NCI-H1105 treated with DMSO at 0.1 percent for 48 hours (cell line): ENCODE data around the gene HSPBP1.
"Not testable (repeated sequence)": the region's sequence is repeated elsewhere in the genome, so short reads cannot be mapped to it uniquely, and the experiment has no call there.

Experiments
- DNase-seq: peaks from one replicate; lab custom pipeline; 2025; lab: John Stamatoyannopoulos, UW

HSPBP1 gene

DNA sequence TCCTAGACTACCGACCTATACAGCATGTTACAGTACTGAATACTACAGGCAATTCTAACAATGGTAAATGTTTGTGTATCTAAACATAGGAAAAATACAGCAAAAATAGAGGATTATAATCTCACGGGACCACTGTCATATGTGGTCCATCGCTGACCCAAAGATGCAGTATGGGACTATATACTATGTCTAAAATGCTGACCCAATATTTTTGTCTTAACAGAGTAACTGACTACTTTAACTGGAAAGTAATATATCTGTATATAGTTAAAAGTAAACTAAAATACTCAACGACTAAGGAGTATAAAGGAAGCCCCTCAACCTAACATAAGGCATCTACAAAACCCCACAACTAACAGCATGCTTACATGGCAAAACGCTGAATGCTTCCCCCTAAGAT lies 46.9 kb downstream of the HSPBP1 start:
- DNase-seq, result no peak

DNA sequence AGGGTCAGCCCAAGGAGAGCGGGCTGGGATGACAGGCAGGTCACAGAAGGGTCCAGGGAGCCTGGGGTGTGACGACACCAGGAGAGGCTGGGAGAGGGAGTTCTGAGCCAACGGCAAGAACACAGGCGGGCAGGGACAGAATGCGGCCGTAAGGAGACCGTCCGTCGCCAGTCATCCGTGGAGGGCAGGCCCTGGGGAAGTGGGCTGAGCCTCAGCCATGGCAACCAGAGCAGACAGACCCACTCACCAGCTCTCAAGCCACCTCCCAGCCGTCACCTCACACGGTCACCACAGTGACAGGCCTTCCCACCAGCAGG lies 47.7 kb downstream of the HSPBP1 start:
- no peak for DNase-seq

DNA sequence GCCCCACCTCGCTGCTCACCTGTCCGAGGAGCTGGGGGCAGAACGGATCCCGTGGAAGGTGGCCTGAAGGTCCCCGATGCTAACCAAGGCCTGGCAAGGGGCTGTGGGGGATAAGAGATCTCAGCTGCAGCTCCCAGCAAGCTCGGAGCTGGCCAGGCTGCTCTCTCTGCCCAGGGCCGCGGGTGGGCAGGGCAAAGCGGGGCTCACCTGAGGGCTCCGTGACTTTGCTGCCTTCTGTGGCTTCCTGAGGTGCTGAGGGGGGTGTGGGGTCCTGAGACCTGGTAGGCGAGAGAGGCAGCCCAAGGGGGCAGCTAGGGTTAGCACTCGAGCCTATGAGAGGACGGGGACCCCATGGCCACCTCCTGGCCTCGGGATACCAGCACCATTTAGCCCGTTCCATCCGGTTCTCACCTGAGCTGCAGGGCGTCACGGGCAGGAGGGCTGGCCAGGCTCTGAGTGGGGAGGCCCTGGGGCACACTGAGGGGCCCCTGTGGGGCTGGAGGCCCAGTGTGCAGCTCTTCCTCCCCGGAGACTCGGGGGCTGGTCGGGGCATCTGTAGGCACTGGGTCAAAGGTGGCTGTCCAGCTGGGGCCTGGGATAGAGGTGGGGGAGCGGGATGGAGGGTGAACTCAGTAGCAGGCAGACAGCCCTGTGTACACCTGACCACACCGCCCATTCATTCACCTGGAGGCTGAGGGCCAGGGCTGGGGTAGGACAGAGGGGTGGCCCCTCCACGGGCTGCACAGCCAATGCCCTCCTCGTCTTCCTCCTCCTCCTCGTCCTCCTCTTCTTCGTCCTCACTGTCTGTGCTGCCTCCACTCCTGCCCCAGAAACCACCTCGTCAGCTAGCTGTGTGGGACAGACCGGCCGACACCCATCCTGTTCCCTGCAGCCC lies 48.3 kb downstream of the HSPBP1 start:
- DNase-seq, result no peak

DNA sequence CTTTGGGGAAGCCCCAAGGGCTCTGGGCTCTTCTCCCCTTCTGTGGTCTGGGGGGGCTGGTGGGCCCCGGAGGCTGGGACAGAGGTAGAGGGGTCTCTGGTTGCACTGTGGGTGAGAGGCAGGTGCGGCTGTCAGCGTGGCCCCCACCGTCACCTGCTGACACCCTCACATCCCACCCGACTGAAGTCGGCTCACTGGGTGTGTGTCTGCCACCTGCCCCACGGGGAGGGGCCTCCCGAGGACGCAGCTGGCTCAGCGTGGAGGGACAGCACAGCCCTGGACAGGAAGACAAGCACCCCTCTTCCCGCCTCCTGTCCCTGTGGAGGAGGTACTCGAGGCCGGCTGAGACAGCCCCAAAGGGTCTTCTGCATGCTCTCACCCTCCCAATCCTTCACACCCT lies 49.1 kb downstream of the HSPBP1 start:
- DNase-seq, result no peak

DNA sequence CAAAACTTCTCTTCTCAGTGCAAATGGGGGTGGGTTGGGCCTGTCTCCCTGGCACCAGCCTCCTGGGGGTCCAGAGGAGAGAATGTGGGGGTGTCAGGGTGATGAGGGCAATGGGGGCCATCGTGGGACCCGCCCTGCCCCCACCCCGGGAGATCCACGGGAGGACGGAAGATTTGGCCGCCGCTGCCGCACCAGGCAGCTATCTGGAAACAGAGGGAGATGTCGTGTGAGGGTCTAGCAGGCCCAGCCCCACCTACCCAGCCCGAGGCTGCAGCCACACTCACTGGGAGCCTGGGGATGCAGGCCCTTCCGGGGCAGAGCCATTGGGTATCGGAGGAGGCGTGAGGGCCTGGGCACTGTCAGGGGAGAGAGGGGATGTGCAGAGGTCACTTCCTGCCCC lies 49.6 kb downstream of the HSPBP1 start:
- DNase-seq, result no peak

DNA sequence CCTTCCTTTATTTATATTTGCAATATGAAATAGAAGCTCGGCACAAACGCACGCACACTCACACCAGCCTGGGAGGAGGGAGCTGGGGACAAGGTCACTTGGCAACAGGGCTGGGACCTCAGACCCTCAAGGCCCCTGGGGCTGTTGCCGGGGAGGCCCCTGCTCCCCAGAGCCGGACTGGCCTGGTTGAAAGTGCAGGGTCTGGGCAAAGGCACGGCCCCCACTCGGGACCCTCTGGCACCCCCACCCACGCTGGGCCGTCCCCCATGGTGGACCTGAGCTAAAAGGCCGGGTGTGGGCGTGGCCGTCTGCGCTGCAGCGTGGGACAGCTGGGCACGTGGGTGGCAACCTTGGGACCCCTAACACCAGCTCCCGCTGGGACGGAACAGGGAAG lies 50.1 kb downstream of the HSPBP1 start:
- DNase-seq, result no peak

DNA sequence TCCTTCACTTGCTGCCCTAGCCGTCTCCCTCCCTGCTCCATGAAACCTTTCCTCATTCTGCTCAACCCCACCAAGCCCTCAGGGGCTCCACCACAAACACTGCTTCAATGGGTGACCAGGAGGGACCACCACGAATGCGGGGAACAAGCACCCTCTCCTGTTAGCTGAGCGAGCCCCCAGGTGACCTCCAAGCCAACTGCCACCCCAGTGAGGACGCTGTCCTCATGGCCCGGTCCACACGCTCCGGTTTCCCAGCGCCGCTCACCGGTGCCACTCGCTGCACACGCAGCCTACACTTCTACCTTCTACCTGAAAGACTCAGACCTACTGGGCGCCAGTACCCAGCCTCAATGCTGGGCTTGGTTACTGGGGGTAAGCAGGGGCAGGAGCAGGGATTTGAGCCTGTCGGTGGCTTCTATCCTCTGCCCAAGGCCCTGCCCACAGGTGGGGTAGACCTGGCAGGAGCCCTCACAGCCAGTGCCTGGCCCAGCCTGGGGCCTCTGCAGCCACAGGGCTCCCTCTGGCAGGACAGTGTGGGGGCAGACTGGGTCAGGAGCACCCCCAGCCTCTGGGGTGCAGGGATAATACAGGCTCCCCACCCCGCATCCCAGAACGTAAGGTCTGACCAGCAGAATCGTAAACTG lies 50.6 kb downstream of the HSPBP1 start:
- no peak for DNase-seq

DNA sequence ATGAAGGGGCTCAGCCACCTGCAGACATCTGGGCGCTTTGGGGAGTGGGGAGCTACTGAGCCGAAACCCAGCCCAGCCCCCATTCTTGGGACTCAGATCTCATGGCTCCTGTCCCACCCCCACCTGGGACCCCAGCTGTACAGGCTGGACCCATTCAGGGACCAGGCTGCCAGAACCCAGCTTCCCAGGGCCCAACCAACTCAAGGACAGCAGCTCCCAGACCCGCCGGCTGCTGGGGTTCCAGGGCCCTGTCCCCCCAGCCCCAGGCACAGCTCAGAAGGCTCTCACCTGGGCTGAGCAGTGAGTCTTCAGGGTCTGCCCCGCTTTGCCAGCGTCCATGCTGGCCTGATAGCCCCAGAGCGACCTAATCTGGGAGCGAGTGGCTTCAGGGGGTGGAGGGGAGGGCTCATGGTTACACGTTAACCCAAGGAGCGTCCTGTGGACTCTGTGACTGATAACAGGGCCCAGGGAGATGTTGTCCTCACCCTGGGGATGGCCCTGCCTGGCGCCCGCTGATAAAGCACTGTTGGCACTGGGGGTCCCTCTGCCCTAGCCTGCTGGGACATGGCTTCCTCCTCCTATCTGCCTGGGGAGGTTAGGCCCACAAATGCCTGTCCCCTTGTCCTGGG lies 51.4 kb downstream of the HSPBP1 start, which contains the start of gene TMEM86B:
Gene TMEM86B, minus strand, starts transcription at position 361 of the 629 bp plus-strand sequence. Its CDS starts 22 bp downstream, at position 339.
- no peak for DNase-seq

DNA sequence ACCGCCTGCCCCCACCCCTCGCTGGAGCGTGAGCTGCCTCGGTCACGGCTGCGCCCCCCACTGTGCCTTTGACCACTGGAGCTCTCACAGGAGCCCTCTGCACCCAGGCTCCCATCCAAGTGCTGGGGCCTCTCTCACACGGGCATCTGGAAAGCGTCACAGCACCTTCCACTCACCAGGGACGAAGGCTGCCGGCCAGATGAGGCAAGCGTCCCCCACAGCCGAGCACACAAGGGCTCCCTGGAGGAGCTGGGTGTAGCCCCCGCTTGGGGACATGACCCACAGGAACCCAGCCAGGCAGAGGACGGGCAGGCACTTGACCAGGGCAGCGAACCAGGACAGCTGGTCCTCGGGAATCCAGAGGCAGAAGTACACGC lies 51.9 kb downstream of the HSPBP1 start:
- DNase-seq, result no peak

DNA sequence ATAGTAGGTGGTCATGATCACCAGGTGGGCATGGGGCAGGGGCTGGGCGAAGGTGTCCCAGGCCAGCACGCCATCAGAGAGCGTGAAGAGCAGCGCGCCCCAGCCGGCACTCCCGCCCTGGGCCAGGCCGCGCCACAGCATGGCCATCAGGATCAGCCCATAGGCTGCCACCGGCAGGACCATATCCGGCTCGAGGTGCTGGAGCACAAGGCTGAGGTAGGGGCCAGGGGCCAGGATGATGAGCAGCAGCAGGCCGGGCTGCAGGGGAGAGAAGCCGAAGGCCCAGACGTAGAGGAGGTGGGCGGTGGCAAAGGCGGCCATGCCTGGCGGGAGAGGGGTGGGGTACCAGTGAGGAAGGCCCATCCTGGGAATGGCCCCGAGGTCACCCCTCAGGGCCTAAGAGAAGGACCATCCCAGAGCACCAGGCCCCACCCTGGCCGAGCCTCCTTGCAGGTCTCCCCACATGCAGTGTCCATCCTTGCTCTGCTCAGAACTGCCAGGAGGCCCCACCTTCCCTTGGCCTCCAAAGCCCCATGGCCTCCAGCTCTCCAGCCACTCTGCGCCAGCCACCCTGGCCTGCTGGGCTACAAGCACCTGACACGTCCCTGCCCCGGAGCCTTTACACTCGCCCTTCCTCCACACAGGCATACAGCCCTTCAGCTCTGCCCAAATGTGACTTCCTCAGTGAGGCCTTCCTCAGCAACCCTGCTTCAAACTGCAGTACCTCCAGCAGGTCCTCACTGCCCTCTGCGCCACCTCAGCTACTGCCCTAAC lies 52.5 kb downstream of the HSPBP1 start:
- DNase-seq, result no peak

DNA sequence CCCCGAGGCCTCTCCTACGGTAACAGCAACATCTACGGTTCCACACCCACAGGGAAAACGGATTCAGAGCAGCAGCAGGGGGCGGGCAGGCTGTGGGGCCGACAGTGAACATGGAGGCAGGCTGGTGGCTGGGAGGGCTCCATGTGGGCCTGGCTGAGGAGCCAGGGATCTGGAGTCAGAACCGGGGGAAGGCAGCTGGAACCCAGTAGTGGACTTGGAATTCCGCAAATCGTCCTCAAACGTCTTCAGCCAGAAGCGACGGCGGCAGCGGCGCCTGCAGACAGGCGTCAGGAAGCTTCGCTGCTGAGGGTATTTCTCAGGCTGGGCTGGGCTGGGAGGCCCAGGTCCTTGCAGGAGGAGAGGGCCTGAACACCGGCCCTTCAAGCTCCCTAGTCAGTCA lies 53.1 kb downstream of the HSPBP1 start:
- DNase-seq, result no peak

DNA sequence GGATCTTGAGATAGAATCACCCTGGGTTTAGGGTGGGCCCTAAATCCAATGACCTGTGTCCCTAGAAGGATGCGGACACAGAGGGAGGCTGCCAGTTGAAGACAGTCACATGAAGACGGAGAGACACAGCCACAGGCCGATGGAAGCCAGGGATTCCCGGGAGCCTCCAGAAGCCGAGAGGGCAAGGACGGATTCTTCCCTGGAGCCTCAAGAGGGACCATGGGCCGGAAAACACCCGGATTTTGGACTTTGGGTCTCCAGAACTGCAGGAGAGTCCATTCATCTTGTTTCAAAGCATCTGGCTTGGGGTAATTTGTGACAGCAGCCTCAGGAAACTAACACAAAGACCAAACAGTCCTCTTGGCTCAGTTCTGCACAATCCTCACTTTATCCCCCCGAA lies 53.6 kb downstream of the HSPBP1 start:
- no peak for DNase-seq

DNA sequence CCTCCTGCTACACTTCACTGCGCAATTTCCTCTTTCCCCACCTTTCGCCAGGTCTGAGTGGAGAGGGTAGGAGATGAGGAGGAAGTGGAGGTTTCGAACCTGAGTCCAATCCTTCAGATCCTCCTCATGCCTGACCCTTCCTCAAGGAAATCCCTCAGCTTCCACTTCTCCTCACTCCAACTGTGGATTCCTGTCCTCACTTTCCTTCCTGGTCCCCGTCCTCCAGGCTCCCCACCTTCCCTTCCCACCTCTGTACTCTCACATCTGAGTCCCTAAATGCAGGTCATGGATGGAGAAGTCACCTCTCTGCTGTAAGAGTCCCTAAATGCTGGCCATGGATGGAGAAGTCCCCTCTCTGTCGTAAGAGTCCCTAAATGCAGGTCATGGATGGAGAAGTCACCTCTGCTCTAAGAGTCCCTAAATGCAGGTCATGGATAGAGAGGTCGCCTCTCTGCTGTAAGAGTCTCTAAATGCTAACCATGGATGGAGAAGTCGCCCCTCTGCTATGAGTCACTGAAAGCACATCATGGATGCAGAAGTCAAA lies 54.4 kb downstream of the HSPBP1 start:
- no peak for DNase-seq

DNA sequence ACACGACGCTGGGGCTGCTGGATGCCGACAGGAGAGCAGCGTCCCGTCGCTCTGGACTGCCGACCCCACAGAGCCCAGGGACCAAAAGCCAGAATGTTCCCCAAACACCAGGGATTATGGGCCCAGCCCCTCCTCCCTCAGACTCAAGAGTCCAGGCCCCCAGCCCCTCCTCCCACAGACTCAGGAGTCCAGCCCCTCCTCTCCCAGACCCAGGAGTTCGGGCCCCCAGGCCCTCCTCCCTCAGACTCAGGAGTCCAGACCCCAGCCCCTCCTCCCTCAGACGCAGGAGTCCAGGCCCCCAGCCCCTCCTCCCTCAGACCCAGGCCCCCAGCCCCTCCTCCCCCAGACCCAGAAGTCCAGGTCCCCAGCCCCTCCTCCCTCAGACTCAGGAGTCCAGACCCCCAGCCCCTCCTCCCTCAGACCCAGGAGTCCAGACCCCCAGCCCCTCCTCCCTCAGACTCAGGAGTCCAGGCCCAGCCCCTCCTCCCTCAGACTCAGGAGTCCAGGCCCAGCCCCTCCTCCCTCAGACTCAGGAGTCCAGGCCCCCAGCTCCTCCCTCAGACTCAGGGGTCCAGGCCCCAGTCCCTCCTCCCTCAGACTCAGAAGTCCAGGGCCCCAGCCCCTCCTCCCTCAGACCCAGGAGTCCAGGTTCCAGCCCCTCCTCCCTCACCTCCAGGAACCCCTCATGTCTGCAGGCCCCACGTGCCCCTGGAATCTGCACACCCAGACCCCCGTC lies 55.1 kb downstream of the HSPBP1 start:
- DNase-seq, result not testable (repeated sequence)

DNA sequence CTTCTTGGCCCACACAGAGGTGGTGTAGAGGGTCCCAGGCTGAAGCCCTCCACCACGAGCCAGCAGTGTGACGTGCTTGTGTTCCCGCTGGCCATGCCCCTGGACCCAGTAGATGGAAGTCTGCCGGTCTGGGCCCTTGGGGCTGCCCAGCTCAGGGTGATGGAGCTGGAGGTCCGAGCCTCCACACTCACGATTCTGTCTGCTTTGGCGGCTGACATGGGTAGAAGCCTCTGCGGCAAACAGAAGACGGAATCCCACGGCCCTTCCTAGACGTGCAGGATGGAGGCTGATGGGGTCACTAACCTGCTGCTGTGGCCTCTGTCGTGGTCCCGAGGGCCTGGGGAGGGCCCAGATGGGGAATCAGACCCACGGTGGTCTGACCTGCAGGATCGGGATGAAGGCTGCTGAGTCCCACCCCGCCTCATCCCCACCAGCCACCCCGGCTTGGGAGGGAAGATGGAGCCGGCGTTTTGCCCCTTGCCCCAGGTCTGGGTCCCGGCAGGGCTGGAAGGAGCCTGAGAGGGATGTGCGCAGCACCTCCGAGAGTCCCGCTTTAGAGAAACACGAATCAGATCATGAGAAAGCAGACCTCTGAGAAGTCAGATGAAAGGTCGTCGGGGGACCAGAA lies 55.8 kb downstream of the HSPBP1 start:
- DNase-seq, result no peak

DNA sequence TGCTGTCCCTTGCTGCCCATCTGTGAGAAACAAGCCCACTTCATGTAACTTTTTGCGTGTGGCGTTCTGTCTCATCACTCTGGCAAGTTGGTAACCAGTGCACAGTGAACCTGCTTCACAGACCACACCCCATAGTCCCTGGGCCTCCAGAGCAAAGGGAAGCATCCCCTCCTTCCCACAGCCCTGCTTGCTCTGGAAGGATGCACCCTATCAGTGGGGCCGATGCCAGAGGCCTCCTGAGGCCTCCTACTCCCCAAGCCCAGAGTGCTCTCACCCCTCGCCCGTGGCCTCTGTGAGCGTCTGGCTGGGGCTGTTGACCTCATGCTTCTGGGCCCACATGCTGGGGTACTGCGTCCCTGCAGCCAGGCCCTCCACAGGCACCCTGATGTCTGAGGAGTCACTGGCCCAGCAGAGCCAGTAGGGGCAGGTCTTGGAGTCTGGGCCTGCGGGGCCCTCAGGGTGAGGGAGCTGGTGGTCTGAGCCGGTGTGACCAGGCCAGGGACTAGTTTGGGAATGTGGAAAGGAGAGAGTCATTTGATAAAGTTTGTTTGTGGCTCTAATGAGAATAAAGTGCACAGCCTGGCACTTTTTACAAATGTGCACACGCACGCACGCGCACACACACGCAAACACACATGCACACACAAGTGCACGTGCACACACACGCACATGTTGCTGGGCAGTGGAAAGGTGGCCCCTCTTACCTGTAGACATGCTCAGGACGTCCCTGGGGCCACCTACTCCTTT lies 56.4 kb downstream of the HSPBP1 start:
- DNase-seq, result no peak

DNA sequence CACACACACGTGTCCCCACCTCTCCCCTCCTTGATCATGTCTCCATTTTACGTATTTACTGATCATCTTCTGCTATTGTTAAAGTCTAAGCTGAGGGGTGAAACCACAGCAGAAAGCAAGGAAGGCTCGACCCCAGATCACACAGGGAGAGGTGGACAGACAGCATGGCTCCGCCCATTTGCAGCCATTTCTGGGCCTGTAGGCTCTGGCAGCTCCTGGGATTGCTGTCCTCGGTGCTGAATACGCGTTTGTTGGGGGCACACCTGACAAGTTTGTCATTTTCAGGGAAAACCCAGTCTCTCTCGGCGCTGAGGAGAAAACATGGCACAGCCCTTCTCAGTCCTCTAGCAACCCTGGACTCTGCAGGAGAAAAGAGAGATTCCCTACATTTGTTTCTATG lies 59.4 kb downstream of the HSPBP1 start:
- DNase-seq, result no peak

DNA sequence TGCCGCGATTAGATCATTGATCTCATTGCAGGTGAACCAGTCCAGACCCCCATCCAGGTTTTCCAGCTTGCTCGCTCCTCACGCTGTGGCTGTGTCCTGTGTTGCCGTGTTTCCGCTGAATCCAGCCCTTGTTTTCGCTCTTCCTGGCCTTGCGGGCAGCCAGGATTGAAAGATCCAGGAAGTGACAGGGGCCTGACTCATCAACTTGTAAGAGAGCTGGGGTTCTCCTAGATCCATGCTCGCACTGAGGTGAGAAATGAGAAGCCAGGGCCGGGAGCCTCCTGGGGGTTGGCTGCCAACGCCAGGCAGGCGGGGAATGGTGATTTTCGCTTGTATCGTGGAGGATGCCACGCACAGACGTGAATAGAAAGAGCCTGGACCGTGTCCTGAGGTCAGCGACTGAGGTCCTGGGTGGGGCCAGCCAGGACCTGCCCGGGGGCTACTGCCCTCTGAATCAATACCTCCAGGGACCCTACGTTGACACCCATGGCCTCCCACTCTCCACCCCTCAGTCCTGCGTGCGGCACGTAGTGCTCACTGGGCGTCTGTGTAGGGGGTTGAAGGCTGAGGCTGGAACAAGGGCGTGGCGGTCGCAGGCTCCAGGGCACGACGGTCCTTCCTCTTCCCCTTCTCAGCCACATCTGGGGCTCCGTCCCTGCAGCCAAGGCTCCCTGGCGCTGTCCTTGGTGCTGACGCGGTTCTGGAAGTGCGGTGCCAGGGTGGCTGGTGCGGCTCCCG lies 63.3 kb downstream of the HSPBP1 start:
- DNase-seq, result peak; percentile 96

DNA sequence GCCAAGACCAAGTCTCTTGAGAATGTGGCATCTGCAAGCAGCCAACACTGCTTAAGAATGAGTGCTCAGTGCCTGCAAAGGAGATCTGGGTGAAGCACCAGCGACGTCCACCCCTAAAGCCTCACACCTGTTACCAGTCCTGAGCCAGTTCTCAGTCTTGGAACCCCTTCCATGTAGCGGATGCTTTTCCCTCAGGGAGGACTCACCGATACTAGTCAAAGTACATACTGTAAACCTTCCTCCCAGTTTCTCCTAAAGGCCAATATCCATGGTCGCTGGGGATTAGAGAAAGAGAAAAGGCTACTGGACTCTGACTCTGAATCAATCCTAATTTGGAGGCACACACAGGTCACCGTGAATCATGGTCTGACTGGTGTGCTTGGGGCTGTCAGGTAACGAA lies 66.4 kb downstream of the HSPBP1 start:
- no peak for DNase-seq

DNA sequence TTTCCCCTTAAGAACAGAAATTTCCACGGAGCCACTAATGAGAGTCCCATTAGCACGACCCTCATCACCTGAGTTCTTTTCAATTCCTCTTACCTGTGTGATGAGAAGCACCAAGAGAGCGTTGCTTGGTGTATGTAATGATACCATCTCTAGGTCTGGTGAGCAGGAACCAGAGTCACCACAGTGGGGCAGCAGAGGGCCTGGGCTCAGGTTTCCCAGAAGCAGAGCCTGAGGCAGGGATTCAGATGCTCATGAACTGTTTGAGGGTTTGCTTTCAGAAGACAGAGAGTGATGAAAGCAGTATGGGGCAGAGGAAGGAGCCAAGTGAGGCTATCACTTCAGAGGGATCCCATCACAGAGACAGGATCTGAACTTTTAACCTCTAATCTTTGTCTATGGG lies 67.5 kb downstream of the HSPBP1 start:
- no peak for DNase-seq
